Smooth muscle cell (in vitro differentiated cells): ENCODE results near the gene GSKIP. TPM values are rescaled to one million over a fixed set of nuclear protein-coding genes. Genes with fewer than 3 reads are reported as not detected.

ENCODE experiments used
- DNase-seq: peaks from one replicate; lab custom pipeline; 2025; ENCODE audit not compliant: unreplicated experiment; lab: John Stamatoyannopoulos, UW
- H2AFZ ChIP-seq: fragments of 200-600 bp; sonication (generic); 2 replicates; pipeline ENCODE4 v1.6.0; 2016; ENCODE audit warnings: antibody characterized with exemption, low read depth, mild to moderate bottlenecking
- H3F3A ChIP-seq: fragments of 200-600 bp; sonication (generic); 2 replicates; pipeline ENCODE4 v1.6.0; 2017; ENCODE audit warnings: antibody characterized with exemption, low read depth
- H3K27ac ChIP-seq: fragments of 200-600 bp; sonication (generic); 2 replicates; pipeline ENCODE4 v1.5.1; 2016; ENCODE audit warnings: low read depth, mild to moderate bottlenecking
- H3K27me3 ChIP-seq: fragments of 200-600 bp; sonication (generic); 2 replicates; pipeline ENCODE4 v1.6.1; 2016; ENCODE audit warnings: low read depth, mild to moderate bottlenecking
- H3K36me3 ChIP-seq: fragments of 200-600 bp; sonication (generic); 2 replicates; pipeline ENCODE4 v1.5.1; 2016; ENCODE audit warnings: low read depth
- H3K4me1 ChIP-seq: fragments of 200-600 bp; sonication (generic); 2 replicates; pipeline ENCODE4 v1.5.1; 2016; ENCODE audit warnings: low read depth
- H3K4me2 ChIP-seq: fragments of 200-600 bp; sonication (generic); 2 replicates; pipeline ENCODE4 v1.6.0; 2016; ENCODE audit warnings: mild to moderate bottlenecking
- H3K4me3 ChIP-seq: fragments of 200-600 bp; sonication (generic); 2 replicates; pipeline ENCODE4 v1.5.1; 2016; ENCODE audit warnings: mild to moderate bottlenecking
- H3K79me2 ChIP-seq: fragments of 200-600 bp; sonication (generic); 2 replicates; pipeline ENCODE4 v1.6.0; 2016; ENCODE audit warnings: low read depth, mild to moderate bottlenecking
- H3K9ac ChIP-seq: fragments of 200-600 bp; sonication (generic); 2 replicates; pipeline ENCODE4 v1.6.0; 2016; ENCODE audit warnings: low read depth
- H3K9me3 ChIP-seq: fragments of 200-600 bp; sonication (generic); replicated peaks from 2 replicates; pipeline ENCODE4 v1.5.1; 2016; ENCODE audit warnings: low read depth
- H4K20me1 ChIP-seq: fragments of 200-600 bp; sonication (generic); 2 replicates; pipeline ENCODE4 v1.6.0; 2016; ENCODE audit warnings: low read depth
- CTCF ChIP-seq: fragments of 200-600 bp; sonication (generic); IDR thresholded peaks from 2 replicates; pipeline ENCODE4 v1.5.1; 2017; ENCODE audit warnings: borderline replicate concordance, mild to moderate bottlenecking, antibody characterized with exemption; ENCODE audit not compliant: insufficient read depth, poor library complexity, severe bottlenecking
- WGBS: methylation state at CpG from one replicate; pipeline ENCODE4 v1.1.7; 2016; ENCODE audit warnings: low lambda C conversion rate; 5-methylcytosine and 5-hydroxymethylcytosine counted together
- polyA plus RNA-seq: library from polyadenylated mRNA; unstranded; fragments of >200 nt; fragmentation: Nextera tagmentation; extraction: Ambion mirVana; gene quantifications from 2 replicates; pipeline ENCODE4 v1.2.1, GENCODE V29; 2016
- total RNA-seq: library from RNA; depleted of rRNA; stranded (reverse); fragments of >200 nt; gene quantifications from 2 replicates; pipeline ENCODE4 v1.2.3, GENCODE V29; 2014

Gene GSKIP
- 35.2 and 46.6 TPM in 2 replicates for total RNA-seq
- polyA plus RNA-seq: 19.7 and 21.2 TPM in 2 replicates

GRCh38 chr14:96362965-96363750, at the start of gene GSKIP, which contains the start of gene ATG2B:
GSKIP (plus strand) TSS chr14:96363526; CDS start chr14:96382248, 18,722 bp downstream.
ATG2B (minus strand) TSS chr14:96363341; CDS start chr14:96362976, 365 bp downstream.
- no peaks in the 10 kb centered on the region for H3K36me3 ChIP-seq
- H3K4me2 ChIP-seq: peak within 1 kb of the TSS; percentile 95
- peaks cover 84% of the 10 kb centered on the region for H3K79me2 ChIP-seq
- H2AFZ ChIP-seq: peak within 1 kb of the TSS; percentile 93
- peak within 1 kb of the TSS; percentile 92 for H3K4me3 ChIP-seq
- DNase-seq: peak; percentile 82
- H3F3A ChIP-seq: peaks cover 14% of the 10 kb centered on the region
- H4K20me1 ChIP-seq: peaks cover 78% of the 10 kb centered on the region
- under 1% methylated on average over 73 of the region's 92 CpGs for WGBS
- TF ChIP-seq CTCF: no peak
- H3K27ac ChIP-seq: peak within 1 kb of the TSS; percentile 99
- H3K9me3 ChIP-seq: no peaks in the 10 kb centered on the region
- peak within 1 kb of the TSS; percentile 99 for H3K9ac ChIP-seq
- peaks cover 16% of the 10 kb centered on the region for H3K4me1 ChIP-seq
- no peaks in the 10 kb centered on the region for H3K27me3 ChIP-seq

- no peak for DNase-seq
- H3K4me1 ChIP-seq: no peaks in the 10 kb centered on the region
- no peak for TF ChIP-seq CTCF
- no peak overlapping the region for H3K4me2 ChIP-seq
- no peaks in the 10 kb centered on the region for H3K9me3 ChIP-seq
- H3K9ac ChIP-seq: no peak overlapping the region
- H3K27ac ChIP-seq: no peak overlapping the region
- H3K36me3 ChIP-seq: peaks cover 13% of the 10 kb centered on the region
- no peaks in the 10 kb centered on the region for H3K79me2 ChIP-seq
- H3K4me3 ChIP-seq: no peak overlapping the region
- H3K27me3 ChIP-seq: no peaks in the 10 kb centered on the region
- H2AFZ ChIP-seq: no peak overlapping the region
- no peaks in the 10 kb centered on the region for H3F3A ChIP-seq
- H4K20me1 ChIP-seq: no peaks in the 10 kb centered on the region
- 97% methylated on average over 3 of the region's 3 CpGs for WGBS
These were observed 47.2 kb upstream of the GSKIP start for GRCh38 chr14:96316087-96316486.

- H2AFZ ChIP-seq: no peak overlapping the region
- H3K27ac ChIP-seq: no peak overlapping the region
- H3K36me3 ChIP-seq: peaks cover 13% of the 10 kb centered on the region
- no peaks in the 10 kb centered on the region for H3K4me1 ChIP-seq
- H3K9me3 ChIP-seq: no peaks in the 10 kb centered on the region
- no peak for DNase-seq
- no peak overlapping the region for H3K4me2 ChIP-seq
- no peak overlapping the region for H3K4me3 ChIP-seq
- no peaks in the 10 kb centered on the region for H3F3A ChIP-seq
- no peak for TF ChIP-seq CTCF
- H3K79me2 ChIP-seq: no peaks in the 10 kb centered on the region
- no peaks in the 10 kb centered on the region for H4K20me1 ChIP-seq
- no peak overlapping the region for H3K9ac ChIP-seq
- WGBS: 92% methylated on average over 9 of the region's 9 CpGs
- no peaks in the 10 kb centered on the region for H3K27me3 ChIP-seq
These were observed 44.5 kb upstream of the GSKIP start for GRCh38 chr14:96318836-96319235.
